Measurements from ENCODE around the gene TREM1. TPM values are rescaled to one million over a fixed set of nuclear protein-coding genes. Genes with fewer than 3 reads are reported as not detected.

The TREM1 gene
- total RNA-seq, 2 donors from 2014 or later, result not detected

GRCh38 chr6:41266541-41266940 is 19.9 kb downstream of the TREM1 start:
- no peaks in the 10 kb centered on the region for H3K36me3 ChIP-seq (replicated peaks in 1 of 2; ENCODE audit: insufficient read depth in 1 of 2, low read depth in 2 of 2)
- no peaks in the 10 kb centered on the region for H3K4me1 ChIP-seq
- DNase-seq (no peak), ATAC-seq (no peak)
- no peak overlapping the region for H3K4me3 ChIP-seq
- peaks cover 0 to 6% (median 0%) of the 10 kb centered on the region in 3 donors for H3K9me3 ChIP-seq
- TF ChIP-seq POLR2A (IDR thresholded peaks at IDR 0.05), result no peak
- intact Hi-C loops (cut with DNase I), result no loop called here
- no peak overlapping the region for H3K27ac ChIP-seq
- H3K27me3 ChIP-seq, result no peaks in the 10 kb centered on the region

DNA sequence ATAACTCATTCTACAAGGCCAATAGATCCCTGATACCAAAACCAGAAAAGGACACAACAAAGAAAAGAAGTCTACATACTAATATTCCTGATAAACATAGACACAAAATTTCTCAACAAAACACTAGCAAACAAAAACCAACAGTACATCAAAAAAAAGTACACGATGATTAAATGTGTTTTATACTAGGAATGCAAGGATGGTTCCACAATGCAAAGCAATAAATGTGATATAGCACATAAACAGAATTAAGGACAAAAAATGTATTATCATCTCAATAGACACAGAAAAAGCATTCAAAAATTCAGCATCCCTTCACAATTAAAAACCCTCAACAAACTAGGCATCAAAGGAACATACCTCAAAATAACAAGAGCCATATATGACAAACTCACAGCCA is 23.2 kb downstream of the TREM1 start:
- no peak overlapping the region for H3K4me3 ChIP-seq
- no peak overlapping the region for H3K27ac ChIP-seq
- H3K4me1 ChIP-seq, result no peaks in the 10 kb centered on the region
- H3K9me3 ChIP-seq, result peaks cover 0 to 6% (median 0%) of the 10 kb centered on the region in 3 donors
- H3K36me3 ChIP-seq (replicated peaks in 1 of 2; ENCODE audit: insufficient read depth in 1 of 2, low read depth in 2 of 2), result no peaks in the 10 kb centered on the region
- no peak for TF ChIP-seq CTCF (IDR thresholded peaks at IDR 0.05)
- no peak for TF ChIP-seq POLR2A (IDR thresholded peaks at IDR 0.05)
- ATAC-seq (no peak), DNase-seq (no peak)
- no peaks in the 10 kb centered on the region for H3K27me3 ChIP-seq
- intact Hi-C loops (cut with DNase I), result no loop called here
- WGBS, 2 donors, result 90 to 93% methylated on average over 1 of the region's 1 CpG

DNA sequence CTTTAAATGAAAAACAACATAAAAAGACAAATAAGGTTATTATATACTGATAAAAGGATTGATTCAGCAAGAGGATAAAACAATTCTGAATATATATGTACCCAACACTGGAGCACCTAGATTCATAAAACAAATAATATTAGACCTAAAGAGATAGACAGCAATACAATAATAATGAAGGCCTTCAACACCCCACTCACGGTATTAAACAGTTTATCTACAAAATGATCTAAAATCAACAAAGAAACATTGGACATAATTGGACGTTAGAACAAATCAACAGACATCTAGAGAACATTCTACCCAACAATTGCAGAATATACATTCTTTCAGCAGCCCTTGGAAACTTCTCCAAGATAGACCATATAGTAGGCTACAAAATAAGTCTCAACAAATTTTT is 24.1 kb downstream of the TREM1 start:
- intact Hi-C loops (cut with DNase I), result no loop called here
- 51 to 52% methylated on average over 2 of the region's 2 CpGs for WGBS, 2 donors
- no peaks in the 10 kb centered on the region for H3K36me3 ChIP-seq (replicated peaks in 1 of 2; ENCODE audit: insufficient read depth in 1 of 2, low read depth in 2 of 2)
- TF ChIP-seq CTCF (IDR thresholded peaks at IDR 0.05) (no peak), POLR2A (IDR thresholded peaks at IDR 0.05) (no peak)
- H3K4me3 ChIP-seq, result no peak overlapping the region
- H3K4me1 ChIP-seq, result peaks cover 7% of the 10 kb centered on the region
- H3K27ac ChIP-seq, result no peak overlapping the region
- no peaks in the 10 kb centered on the region for H3K27me3 ChIP-seq
- no peak for ATAC-seq
- peaks cover 0 to 6% (median 0%) of the 10 kb centered on the region in 3 donors for H3K9me3 ChIP-seq
- DNase-seq, result no peak

DNA sequence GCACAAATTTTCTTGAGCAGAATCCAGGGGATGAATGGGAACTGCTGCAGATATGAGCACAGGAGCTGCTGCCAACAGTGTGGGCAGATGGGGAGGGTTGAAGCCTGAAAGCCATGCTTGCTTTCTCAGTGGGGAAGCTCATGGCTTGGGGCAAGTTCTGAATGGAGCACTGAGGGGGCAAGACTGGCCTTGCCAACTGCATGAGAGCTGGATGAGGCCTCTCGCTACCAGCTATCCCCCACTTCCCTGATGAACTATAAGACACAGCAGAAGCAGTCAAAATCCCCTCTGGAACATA is 28.3 kb downstream of the TREM1 start:
- Histone ChIP-seq H3K27ac (peak overlapping the region in 3 of 4 donors; percentile 23 to 63 (median 50)), H3K9me3 (no peaks in the 10 kb centered on the region), H3K4me3 (no peak overlapping the region), H3K27me3 (no peaks in the 10 kb centered on the region), H3K4me1 (peaks cover 19% of the 10 kb centered on the region), H3K36me3 (replicated peaks in 1 of 2; ENCODE audit: insufficient read depth in 1 of 2, low read depth in 2 of 2) (no peaks in the 10 kb centered on the region)
- intact Hi-C loops (cut with DNase I), result no loop called here
- 89 to 100% methylated on average over 1 of the region's 1 CpG for WGBS, 2 donors
- DNase-seq (no peak), ATAC-seq (no peak)
- TF ChIP-seq CTCF (IDR thresholded peaks at IDR 0.05) (no peak), POLR2A (IDR thresholded peaks at IDR 0.05) (no peak)

DNA sequence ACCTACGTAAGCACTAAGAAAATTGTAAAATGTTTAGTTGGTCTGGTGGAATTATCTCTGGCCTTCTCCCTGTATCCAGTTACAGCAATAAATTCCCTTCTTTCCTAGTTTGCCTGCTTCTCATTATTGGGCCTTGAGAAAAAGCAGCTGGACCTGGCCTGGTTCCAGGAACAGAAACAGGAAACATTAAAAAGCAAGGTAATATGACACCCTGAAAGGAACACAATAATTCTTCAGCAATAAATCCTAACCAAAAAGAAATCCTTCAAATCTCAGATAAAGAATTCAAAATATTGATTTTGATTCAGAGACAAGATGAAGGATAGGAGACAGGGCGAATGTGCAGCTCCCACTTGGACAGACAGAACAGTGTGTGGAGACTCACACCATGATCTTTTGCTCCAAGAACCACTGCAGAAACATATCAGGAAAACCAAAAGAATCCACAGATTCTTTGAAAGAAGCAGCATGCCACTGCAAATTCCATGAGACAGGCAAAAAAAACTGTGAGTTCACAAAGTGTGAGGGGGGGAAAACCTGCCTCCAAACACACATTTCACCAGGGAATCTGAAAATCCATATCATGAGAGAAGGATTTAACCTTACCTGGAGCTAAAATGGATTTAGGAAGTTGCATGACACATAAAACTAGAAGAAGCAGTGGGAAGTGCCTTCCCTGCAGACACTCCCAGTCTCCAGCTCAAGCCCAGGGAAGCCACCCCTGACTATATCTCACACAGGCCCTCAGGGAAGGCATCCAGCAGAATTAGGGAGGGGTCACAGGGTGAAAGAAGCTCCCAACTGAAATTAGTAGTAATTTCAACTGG is 28.9 kb downstream of the TREM1 start:
- peak; percentile 68 for ATAC-seq
- no peak overlapping the region for H3K4me3 ChIP-seq
- H3K27ac ChIP-seq, result peak overlapping the region in 3 of 4 donors; percentile 37 to 63 (median 50)
- no peaks in the 10 kb centered on the region for H3K27me3 ChIP-seq
- peaks cover 19% of the 10 kb centered on the region for H3K4me1 ChIP-seq
- 10 to 17% methylated on average over 2 of the region's 2 CpGs for WGBS, 2 donors
- no peak for TF ChIP-seq POLR2A (IDR thresholded peaks at IDR 0.05)
- no peak for TF ChIP-seq CTCF (IDR thresholded peaks at IDR 0.05)
- no peaks in the 10 kb centered on the region for H3K9me3 ChIP-seq
- H3K36me3 ChIP-seq (replicated peaks in 1 of 2; ENCODE audit: insufficient read depth in 1 of 2, low read depth in 2 of 2), result no peaks in the 10 kb centered on the region
- intact Hi-C loops (cut with DNase I), result no loop called here
- peak; percentile 69 to 84 (median 80) for DNase-seq
